ENCODE measurements around the gene SPIRE1.

DNA sequence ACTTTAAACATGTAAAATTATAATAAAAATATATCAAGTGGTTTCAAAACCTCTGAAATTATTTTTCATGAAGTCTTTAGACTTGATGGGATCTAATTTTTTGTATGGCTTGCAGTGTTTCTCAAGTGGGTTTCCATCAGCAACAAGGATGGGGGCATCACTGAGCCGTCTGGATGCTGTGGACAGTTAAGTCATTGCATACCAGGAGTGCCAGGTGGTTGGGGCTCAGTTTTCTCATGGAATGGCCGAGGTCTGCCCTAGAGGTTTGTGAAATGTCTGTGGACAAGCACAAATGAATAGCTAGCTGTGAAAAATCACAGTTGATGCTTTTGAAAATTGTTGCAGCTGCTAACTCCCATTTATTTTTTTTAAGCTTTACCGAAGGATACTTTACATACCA lies 248.4 kb downstream of the SPIRE1 start:
- no peak for TF ChIP-seq POLR2A (IDR thresholded peaks at IDR 0.05; ENCODE audit: extremely low read depth, insufficient read length)
- TF ChIP-seq, protein P1, sequence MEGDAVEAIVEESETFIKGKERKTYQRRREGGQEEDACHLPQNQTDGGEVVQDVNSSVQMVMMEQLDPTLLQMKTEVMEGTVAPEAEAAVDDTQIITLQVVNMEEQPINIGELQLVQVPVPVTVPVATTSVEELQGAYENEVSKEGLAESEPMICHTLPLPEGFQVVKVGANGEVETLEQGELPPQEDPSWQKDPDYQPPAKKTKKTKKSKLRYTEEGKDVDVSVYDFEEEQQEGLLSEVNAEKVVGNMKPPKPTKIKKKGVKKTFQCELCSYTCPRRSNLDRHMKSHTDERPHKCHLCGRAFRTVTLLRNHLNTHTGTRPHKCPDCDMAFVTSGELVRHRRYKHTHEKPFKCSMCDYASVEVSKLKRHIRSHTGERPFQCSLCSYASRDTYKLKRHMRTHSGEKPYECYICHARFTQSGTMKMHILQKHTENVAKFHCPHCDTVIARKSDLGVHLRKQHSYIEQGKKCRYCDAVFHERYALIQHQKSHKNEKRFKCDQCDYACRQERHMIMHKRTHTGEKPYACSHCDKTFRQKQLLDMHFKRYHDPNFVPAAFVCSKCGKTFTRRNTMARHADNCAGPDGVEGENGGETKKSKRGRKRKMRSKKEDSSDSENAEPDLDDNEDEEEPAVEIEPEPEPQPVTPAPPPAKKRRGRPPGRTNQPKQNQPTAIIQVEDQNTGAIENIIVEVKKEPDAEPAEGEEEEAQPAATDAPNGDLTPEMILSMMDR (IDR thresholded peaks at IDR 0.05; ENCODE audit: low read depth, low read length) = no peak

All from NB4 (cell line).